GM18511 (cell line): ENCODE results near the gene DHCR7.
"Not testable (repeated sequence)": the region's sequence is repeated elsewhere in the genome, so short reads cannot be mapped to it uniquely, and the experiment has no call there.

Experiments
- ATAC-seq: cut with Tn5 transposase; IDR thresholded peaks from one replicate; pipeline ENCODE4 v1.9.1; 2021; ENCODE audit warnings: mild to moderate bottlenecking, moderate library complexity; ENCODE audit not compliant: unreplicated experiment

DHCR7 gene

GRCh38 chr11:71442123-71442522, 6.1 kb downstream of the DHCR7 start:
- ATAC-seq, result no peak

- no peak for ATAC-seq
These were observed 6.9 kb downstream of the DHCR7 start for GRCh38 chr11:71441251-71441650.

- ATAC-seq, result no peak
These were observed 8.0 kb downstream of the DHCR7 start for GRCh38 chr11:71440021-71440755.

DNA sequence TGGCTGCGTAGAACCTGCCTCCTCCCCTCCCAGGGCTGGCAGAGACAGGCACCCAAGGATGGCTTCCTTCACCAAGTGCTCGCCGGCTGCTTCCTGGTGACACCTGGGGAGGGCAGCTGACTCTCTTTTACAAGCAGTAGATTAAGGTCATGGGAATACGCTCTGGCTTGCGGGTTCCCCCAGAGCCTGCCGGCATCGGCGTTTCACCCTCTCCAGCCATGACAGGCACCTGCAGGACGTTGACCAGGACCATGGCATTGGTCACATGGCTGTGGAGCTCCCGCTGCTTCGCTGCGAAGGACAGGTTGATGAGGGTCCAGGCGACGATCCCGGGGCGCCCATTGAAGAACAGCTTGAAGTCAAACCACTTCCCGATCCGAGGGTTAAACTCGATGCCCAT, 9.5 kb downstream of the DHCR7 start:
- ATAC-seq, result no peak

GRCh38 chr11:71437879-71438278, 10.3 kb downstream of the DHCR7 start:
- ATAC-seq, result no peak

- no peak for ATAC-seq
These were observed 10.8 kb downstream of the DHCR7 start for GRCh38 chr11:71437399-71437798.

DNA sequence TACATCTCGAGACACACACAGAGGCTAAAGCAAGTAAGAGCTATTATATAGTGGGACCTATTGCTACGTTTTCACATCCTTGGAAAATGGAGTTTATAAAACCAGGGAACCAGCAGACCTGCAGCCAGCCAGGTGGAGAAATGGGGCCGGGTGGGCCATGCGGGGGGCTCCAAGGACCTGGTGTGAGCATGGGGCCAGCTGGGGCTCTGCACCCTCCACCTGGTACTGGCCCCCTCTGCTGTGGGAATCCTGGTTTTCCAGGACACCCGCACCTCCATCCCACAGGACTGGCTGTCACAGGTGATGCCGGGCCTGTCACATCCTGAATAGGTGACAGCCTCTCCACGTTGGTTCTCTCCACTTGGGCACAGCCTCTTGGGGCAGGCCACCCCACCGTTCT, 11.3 kb downstream of the DHCR7 start:
- no peak for ATAC-seq

- ATAC-seq, result no peak
These were observed 12.8 kb downstream of the DHCR7 start for GRCh38 chr11:71435278-71435951.

DNA sequence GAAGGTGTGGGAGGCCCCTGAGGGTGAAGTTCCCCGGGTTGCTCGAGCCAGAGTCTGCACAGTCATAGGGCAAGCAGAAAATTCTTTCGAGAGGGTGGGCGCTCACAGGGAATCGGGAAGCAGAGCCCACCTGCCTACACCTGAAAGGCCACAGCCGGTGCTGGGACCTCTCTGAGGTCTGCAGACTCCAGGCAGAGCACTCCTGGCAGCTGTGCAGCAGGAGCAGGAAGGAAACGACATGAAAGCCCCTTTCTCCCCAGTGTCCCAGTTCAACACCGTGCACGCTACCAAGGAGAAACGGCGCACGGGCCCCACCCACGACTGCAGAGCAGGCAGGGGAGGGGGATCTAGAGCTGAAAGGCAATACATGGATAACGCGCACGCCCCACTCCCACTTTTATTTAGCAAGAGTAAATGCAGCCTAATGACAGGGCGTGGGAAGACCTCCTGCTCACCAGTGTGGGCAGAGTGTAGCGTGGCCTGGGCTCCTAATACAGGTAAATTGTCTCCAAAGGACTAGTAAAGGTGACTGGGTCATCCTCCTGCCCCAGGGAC, 13.5 kb downstream of the DHCR7 start:
- no peak for ATAC-seq

DNA sequence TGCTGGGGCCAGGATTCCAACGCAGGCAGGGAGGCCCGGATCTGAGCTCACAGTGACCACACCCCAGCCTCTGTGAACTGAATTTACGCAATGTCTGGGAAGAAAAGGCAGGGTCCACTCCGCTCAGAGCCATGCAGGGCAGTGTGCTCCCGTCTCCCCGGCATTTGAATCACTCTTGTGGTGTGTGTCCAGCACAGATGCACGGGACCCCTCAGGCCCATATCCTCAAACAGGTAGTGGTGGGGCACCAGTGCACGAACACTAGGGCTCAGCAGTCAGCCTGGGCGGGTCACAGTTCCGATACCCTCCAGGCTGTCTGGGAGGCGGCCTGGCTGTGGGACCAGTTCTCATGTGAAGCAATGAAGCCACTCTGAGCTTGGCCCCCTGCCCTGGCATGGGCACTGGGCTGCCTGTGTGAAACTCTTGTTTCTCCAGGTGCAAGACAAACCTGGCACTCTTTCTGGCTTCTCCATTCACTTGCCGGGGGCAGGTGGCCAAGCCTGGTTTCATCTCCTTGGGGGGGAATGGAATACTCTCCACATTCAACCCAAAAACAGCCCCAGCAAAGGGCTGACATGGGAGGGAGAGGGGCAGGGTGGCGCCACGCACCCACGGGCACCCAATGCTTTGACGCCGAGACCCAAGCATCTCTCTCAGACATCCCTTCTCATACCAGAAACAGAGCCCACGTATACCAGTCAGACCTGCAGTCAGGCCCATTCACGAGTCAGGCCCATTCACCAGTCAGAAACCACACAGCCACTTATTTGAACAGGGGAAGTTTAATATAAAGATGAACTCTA, 14.3 kb downstream of the DHCR7 start:
- no peak for ATAC-seq

DNA sequence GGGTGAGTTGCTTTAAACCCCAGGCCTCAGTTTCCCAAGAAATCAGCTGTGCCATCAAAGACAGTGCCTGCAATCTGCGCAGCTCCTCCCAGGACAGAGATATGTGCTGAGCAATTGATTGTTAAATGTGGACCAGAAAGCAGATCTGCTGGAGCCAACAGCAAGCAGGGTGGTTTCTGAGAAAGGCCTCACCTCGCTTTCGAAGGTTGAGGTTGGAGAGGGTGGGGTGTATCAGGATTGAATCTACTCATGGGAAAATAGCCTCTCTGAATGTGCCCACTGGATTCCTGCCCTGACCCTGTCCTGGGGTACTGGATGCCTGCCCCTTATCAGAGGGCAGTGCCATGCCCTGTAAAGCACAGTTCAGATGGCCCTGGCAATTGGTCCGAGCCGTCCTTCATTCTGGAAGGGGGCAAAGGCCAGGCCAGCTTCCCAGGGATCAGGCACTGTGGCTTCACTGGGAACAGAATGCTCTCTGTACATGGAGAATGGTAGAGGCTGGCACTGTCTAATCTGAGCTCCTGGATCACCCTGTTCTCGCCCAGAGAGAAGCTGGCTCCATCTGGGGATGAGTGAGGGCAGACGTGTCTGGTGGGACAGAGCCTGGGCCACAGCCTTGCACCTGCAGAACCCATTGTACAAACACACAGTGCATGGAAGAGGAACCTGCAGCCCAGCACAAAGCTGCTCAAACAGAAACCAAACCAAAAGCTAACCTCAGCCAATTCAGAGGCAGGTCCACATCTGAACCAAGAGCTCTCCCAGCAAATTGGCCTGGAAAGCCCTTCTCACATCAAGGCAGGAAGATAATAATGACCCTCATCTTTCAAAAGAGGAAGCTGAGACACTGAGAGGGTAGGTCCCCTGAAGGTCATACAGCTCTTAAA, 15.2 kb downstream of the DHCR7 start:
- ATAC-seq, result no peak

DNA sequence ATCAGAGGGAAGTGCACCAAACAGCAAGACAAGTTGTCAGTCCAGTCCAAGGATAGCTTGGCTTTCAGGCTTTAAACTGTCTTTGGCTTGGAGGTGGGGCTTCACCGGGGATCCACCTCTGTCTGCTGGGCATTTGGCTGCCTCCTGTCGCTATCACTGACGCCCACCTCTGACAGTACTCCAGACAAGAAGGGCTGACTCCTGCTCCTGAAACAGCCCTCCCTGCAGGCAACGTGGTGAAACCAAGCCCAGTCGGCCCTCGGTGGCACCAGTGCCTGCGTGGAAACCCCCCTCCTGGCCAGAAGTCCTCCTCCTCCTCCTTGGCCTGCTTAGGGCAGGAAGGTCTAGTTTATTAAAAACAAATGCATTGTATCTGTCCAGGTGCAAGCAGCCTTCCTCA, 16.9 kb downstream of the DHCR7 start:
- no peak for ATAC-seq

- ATAC-seq, result no peak
These were observed 18.0 kb downstream of the DHCR7 start for GRCh38 chr11:71430166-71430565.

GRCh38 chr11:71429701-71430100, 18.5 kb downstream of the DHCR7 start:
- ATAC-seq, result no peak

DNA sequence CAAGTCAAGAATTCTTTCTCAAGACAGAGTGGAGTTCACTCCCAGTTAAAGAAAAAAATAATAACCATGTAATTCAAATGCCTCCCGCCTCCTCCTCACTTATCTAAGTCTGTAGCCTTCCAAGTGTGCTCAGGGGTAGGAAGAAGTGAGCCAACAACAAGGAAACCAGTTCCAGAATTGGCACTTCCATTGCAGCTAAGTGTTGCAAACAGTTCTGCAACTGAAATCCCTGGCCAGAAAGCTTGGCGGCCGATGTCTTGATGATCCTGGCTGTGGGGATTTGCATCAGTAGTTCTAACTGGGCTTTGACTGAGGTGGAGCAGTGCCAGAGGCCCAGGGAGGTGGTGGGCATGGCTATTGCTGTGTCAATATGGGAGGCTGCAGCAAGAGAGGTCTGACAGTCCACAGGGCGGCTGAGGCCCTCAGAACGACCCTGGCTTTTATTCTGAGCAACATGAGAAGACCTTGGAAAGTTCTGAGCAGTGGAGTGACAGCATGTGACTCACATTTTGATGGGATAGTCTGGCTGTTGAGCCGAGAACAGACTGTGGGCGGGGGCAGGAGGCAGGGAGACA, 19.2 kb downstream of the DHCR7 start:
- no peak for ATAC-seq

DNA sequence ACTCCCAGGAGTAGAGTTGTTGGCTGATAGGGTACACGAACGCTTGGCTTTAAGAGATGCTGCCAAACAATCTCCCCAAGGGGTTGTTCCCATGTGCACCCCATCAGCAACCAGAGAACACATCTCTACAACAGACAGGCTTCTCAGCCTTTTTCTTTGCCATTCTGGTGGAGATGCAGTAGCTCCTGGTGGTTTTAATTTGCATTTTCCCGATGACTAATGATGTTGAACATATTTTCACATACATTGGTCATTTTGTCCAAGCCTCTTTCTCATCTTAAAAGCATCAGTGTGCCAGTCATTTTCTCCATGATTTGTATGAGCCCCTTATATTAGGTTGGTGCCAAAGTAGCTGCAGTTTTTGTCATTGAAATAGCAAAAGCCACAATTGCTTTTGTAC, 21.8 kb downstream of the DHCR7 start:
- no peak for ATAC-seq

- no peak for ATAC-seq
These were observed 22.3 kb downstream of the DHCR7 start for GRCh38 chr11:71425860-71426259.

GRCh38 chr11:71425409-71425808, 22.8 kb downstream of the DHCR7 start:
- ATAC-seq, result no peak

DNA sequence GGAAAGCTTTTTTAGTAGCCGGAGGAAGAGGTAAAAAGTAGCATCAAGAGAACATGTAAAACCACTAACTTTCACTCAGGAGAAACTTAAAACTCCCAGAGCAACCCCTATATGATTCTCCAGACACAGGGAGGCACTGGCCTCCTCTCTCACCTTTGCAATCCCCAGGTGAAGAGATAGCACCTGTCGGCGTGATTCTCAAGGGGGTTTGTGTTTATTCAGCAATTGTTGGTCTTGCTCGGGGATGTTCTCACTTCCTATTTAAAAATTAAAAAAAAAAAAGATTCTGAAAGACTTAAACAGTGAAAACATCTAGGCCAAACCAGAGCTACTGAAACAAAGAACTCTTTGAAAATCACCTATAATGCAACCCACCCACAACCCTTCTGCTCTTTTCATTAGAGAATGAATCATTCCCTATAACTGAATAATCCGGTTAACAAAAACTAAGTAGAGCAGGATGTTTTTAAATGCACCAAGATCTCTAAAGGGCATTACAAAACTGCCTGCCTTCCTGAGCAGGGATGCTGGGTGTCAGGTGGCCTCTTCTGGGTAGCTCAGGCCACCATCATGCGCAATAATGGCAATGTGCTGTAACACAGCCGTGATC, 24.9 kb downstream of the DHCR7 start:
- ATAC-seq, result no peak

- ATAC-seq, result not testable (repeated sequence)
These were observed 25.9 kb downstream of the DHCR7 start for GRCh38 chr11:71422318-71422717.
